GM19099 (cell line): ENCODE measurements around the gene INAVA.

Source experiments
- POLR2A ChIP-seq: IDR thresholded peaks from 3 replicates; pipeline ENCODE4 v1.6.1; 2011; ENCODE audit warnings: low read depth; ENCODE audit not compliant: insufficient read length; ENCODE audit errors: extremely low read depth

INAVA gene, protein sequence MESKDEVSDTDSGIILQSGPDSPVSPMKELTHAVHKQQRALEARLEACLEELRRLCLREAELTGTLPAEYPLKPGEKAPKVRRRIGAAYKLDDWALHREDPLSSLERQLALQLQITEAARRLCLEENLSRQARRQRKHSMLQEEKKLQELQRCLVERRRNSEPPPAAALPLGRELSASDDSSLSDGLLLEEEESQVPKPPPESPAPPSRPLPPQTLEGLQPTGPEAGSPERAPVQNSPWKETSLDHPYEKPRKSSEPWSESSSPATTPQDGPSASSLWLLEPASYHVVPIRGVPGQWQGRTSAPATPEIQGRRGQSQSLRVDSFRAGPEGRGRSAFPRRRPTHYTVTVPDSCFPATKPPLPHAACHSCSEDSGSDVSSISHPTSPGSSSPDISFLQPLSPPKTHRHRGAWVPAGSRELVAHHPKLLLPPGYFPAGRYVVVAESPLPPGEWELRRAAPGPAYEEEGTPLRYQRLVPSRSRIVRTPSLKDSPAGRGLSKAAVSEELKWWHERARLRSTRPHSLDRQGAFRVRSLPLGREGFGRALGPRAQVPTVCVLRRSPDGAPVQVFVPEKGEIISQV

DNA sequence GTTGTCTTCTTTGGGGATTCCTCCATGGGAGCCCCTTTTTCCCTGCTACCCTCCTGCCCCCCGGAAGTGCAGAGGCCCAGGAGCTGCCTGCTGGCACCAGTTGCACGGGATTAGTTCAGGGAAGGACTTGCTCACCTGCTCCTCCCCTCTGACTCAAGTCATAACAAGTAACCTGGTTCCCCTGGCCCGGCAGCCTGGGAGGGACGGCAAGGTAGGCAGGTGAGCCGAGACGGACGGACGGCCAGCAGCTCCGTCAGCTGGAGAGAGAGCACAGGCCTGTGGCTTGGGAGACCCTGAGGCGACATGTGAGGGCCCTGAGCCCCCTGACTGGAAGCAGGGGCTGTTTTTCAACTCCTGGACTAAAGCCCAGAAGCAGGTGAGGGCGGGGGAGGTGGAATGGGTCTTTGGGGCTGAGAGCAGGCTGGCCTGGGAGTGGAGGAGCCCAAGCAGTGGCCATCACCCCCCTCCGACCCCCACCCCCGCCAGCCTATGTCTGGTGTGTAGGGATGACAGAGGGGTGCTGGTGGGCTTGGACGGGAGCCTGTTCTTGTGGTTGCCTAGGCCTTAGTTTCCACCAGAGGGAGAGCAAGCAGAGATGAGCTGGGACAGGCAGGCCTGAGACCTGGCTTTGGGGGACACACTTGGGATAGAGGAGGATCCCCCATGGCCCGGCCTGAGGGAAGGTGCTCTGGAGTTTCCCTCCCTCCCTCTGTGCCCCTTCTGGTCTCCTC lies at the start of gene INAVA:
Gene INAVA, plus strand, starts transcription at position 189 of the 731 bp plus-strand sequence. CDS start 3,501 bp downstream, outside the sequence.
- no peak for TF ChIP-seq POLR2A

GRCh38 chr1:200845360-200845759 lies 49.3 kb upstream of the INAVA start:
- no peak for TF ChIP-seq POLR2A

DNA sequence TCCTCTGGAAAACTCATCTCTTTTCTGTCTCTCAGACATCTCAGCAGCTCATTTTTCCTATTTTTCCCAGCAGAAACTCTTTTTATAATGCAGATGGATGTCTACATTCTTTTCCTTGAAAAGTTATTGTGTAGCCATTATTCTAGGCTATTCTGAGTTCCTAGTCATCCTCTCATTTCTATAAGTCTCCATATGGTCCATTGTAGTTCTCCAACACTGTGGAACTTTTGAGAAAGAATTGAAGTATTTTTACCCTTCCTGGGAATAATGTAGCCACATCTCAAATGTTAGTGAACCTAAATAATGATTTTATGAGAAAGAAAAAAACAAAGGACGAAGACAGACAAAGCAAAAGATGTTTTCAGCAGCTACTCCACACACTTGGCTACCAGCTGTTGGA lies 48.3 kb upstream of the INAVA start:
- no peak for TF ChIP-seq POLR2A

- TF ChIP-seq POLR2A = no peak
Observed at GRCh38 chr1:200849430-200849829, 45.3 kb upstream of the INAVA start.

DNA sequence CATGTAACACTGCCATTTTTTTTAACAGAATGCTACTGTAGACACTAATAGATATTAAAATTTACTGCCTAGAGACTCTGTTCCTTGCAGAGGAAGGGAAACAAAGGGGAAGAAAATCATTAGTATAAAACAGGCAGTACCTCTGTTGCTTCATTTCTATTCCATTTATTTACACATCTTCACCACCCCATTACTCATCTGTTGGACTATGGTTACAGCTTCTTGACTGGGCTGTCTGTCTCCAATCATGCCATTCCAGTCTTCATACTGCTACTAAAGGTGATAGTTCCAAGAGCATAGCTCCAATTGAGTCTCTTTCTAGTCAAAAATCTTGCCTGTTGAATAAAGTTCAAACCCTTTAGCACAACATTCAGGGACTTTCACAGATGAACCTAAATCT lies 44.1 kb upstream of the INAVA start:
- no peak for TF ChIP-seq POLR2A

GRCh38 chr1:200856716-200857357 lies 37.9 kb upstream of the INAVA start:
- no peak for TF ChIP-seq POLR2A

- no peak for TF ChIP-seq POLR2A
Observed at GRCh38 chr1:200857804-200858203, 36.9 kb upstream of the INAVA start.

GRCh38 chr1:200861937-200862647 lies 32.6 kb upstream of the INAVA start:
- TF ChIP-seq POLR2A = no peak

GRCh38 chr1:200862713-200863415 lies 31.8 kb upstream of the INAVA start:
- no peak for TF ChIP-seq POLR2A

DNA sequence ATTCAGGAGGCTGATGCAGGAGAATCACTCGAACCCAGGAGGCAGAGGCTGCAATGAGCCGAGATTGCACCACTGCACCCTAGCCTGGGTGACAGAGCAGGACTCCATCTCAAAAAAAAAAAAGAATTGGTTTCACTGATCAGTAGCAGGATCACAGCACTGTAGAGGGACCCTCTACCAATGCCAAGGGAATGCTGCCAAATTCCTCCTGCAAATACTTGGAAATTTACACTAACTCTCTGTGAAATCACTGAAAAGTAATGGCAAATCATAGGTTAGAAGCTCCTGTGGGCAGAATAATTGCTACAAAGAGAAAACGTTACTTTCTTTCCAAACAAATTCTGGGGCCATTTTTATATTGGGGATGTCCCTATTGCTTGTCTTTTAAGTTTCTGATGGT lies 28.6 kb upstream of the INAVA start:
- TF ChIP-seq POLR2A = no peak

- no peak for TF ChIP-seq POLR2A
Observed at GRCh38 chr1:200866521-200866920, 28.2 kb upstream of the INAVA start.

DNA sequence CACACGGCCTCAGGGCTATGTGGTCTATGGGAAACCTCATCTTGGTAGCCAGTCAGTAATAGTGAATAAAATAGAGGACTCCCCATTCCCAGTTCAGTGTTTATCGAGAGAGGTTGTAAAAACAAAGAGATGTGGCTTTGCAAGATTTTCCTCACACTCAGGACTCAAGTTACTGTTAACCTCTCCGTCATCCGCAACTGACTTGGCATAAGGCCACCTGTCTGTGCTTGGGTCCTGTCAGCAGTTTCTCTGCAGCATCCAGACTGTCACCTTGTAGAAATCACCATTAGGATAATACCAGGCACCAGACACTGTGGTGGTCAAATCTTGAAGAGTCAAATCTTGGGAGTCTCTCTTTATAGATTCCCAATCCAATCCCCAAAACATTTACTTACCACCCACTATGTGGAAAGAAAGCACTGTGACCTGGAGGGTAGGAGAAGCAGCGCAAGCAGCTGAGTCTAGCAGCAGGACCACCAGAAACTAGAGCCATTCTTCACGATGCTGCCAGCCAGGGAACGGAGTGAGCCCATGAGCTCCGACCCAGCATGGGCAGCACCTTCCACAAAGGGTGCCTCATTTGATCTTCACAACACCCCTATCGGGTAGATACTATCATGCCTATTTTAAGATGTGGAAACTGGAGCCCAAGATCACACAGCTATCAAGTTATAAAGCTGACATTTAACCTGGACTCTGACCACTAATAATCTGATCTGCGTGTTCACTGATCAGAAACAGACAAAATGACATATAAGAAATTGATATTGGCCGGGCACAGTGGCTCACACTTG lies 27.5 kb upstream of the INAVA start:
- no peak for TF ChIP-seq POLR2A

DNA sequence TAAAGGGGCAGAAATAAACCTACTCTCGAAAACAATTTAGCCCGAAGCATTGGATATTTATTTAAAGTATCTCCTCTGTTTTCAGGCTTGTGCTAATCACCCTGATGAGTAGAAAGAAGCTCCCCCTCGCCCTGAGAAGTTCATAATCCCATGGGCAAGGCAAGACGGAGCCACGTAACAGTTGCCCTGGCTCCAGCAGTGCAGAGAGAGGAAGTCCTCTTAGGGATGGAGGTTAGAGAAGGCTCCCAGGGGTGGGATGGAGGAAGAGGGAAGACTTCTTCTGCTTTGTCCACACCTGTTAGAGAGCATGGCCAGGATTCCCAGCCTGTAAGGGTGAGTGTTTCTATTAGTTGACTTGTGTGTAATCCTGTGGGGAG lies 25.3 kb upstream of the INAVA start:
- no peak for TF ChIP-seq POLR2A
